ENCODE results near the gene CD300LD.

Gene CD300LD

DNA sequence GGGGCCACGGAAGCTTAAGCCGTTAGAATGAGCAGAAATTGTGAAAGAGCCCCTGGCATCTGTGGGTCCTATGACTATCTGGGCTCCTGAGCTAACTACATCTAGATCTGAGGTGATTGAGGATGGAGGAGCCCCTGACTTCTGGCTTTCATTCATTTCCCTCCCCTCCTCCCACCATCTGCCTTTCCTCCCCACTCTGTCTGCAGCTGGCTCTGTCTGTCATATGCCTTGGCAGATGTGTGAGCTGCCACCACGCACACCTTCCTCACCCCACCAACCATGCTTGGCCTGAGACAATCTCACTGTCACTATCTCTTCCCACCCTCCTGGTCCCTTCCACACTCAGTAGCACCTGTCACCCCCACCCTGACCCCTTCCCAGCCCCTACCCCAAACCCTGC is 26.4 kb upstream of the CD300LD start:
- TF ChIP-seq GATA3 (IDR thresholded peaks at IDR 0.05; ENCODE audit: low read depth, low read length) (no peak), GATA2 (IDR thresholded peaks at IDR 0.05; ENCODE audit: low read depth, low read length) (no peak)

DNA sequence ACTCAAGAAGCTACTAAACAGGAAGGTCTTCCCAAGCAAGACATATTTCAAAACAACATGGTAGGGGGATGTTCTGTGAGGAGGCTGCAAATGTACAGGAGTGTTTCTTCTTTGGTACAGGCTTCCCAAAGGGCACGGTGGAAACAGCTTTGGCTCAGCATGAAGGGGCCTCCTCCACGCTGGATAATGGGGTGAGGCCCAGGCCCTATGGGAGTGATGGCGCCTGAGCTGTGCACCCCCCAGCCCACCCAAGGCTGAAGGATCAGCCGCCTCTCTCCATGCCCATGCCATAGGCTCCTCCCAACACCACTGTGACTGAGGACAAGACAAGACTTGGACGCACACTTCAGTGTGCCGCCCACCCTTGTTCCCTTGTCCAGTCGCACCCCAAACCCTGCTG is 24.6 kb upstream of the CD300LD start:
- no peak for TF ChIP-seq GATA2 (IDR thresholded peaks at IDR 0.05; ENCODE audit: low read depth, low read length)
- no peak for TF ChIP-seq GATA3 (IDR thresholded peaks at IDR 0.05; ENCODE audit: low read depth, low read length)

DNA sequence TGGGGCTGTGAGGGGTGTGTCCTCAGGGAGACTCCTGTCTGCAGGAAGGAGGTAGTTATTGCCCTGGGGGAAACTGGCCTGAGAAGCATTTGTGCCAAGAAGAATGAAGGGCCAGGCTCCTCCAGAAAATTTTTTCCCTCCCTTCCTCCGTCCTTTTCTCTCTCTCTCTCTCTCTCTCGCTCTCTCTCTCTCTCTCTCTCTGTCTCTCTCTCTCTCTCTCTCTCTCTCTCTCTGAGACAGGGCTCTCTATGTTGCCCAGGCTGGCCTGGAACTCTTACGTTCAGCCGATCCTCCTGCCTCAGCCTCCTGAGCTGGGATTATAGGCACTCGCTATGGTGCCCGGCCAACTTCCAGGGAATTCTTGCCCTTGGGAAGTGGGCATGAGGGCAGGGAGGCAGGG is 20.0 kb upstream of the CD300LD start:
- TF ChIP-seq GATA3 (IDR thresholded peaks at IDR 0.05; ENCODE audit: low read depth, low read length) (no peak), GATA2 (IDR thresholded peaks at IDR 0.05; ENCODE audit: low read depth, low read length) (no peak)

DNA sequence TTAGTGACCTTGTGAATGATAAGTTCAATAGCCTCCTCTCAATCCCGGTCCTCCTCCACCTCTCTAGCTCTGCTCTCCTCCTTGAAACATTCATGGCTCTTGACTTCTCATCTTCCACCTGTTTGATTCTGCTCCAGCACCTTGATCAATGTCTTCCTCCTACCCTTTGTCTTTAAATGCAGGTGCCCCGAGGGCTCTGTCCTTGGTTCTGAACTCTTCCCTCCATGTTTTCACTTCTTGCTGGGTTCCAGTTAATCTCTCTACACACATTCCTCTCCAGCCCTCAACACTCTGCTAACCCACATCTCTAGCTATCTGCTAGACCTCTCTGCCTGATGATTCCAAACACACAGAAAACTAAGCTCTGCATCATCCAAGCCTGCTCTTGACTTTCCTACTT is 18.0 kb upstream of the CD300LD start:
- TF ChIP-seq GATA3 (IDR thresholded peaks at IDR 0.05; ENCODE audit: low read depth, low read length) (no peak), GATA2 (IDR thresholded peaks at IDR 0.05; ENCODE audit: low read depth, low read length) (no peak)

DNA sequence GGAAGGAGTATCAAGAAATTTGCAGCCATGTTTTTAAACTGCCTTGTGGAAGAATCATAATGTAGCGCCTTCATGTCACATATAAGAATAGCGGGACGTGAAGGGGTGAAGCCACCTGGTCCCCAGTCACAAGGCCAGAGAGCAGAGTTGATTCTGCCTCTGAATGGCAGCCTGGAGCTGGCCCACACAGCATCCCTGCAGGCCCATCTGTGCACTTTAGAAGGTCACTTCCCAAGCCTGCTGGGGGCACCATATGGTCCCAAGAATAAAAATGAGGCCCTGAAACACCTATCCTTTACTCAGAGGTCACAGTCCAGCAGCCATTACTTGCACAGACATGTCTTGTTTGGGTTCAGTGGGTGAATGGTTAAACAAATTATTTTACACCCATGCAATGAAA is 16.4 kb upstream of the CD300LD start:
- TF ChIP-seq GATA3 (IDR thresholded peaks at IDR 0.05; ENCODE audit: low read depth, low read length), result no peak
- TF ChIP-seq GATA2 (IDR thresholded peaks at IDR 0.05; ENCODE audit: low read depth, low read length), result no peak

DNA sequence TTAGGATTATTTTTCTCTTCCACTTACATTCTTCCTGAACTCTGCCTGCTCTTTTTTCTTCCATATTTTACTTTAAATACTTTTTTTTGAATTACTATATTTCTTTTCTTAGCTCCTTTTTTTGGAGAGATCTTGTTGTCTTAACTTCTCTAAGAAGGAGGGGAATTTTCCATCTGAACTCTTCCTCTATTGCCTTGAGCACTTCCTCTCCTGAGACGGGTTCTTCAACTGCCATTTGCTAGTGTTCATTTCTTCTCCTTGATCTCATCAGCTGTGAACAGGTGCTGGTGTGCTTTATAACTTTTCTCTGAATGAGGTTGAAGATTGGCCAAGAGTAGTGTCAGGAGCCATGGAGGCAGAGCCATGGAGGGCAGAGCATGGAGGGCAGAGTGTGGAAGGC is 15.1 kb upstream of the CD300LD start:
- TF ChIP-seq GATA3 (IDR thresholded peaks at IDR 0.05; ENCODE audit: low read depth, low read length) (no peak), GATA2 (IDR thresholded peaks at IDR 0.05; ENCODE audit: low read depth, low read length) (no peak)

DNA sequence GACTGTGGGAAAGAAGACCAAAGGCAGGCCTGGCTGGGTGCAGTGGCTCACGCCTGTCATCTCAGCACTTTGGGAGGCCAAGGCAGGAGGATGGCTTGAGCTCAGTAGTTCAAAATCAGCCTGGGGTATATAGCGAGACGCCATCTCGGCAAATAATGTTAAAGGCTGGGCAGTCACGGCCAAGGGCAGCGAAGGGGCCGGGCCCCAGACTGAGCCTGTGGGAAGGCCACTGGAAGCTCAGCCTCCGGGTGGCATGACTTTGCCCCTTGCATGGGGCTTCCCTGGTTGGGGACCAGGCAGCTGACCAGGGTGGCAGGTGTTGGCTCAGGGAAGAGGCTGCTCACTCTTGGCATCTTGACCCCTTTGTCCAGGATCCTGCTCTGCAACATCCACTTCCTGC is 14.0 kb upstream of the CD300LD start:
- TF ChIP-seq GATA3 (IDR thresholded peaks at IDR 0.05; ENCODE audit: low read depth, low read length) (no peak), GATA2 (IDR thresholded peaks at IDR 0.05; ENCODE audit: low read depth, low read length) (no peak)

DNA sequence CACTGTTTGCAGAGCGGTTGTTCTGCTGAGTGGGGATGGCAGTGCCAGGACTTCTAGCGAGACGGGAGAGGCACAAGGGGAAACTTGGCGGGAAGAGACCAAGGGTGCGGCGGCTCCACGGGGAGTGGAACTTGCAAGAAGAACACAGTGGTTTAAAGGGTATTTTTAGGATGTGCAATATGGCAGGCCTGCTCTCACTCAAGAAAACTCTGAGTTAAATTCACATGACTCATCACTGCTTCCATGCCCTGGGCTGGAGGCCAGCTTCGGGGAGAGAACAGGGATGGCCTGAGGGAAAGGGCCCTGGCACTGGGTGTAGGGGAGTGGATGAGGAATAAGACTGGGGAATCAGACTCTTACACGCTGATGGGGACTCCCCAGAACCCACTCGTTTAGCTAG is 13.3 kb upstream of the CD300LD start:
- TF ChIP-seq GATA2 (IDR thresholded peaks at IDR 0.05; ENCODE audit: low read depth, low read length), result no peak
- TF ChIP-seq GATA3 (IDR thresholded peaks at IDR 0.05; ENCODE audit: low read depth, low read length), result no peak

DNA sequence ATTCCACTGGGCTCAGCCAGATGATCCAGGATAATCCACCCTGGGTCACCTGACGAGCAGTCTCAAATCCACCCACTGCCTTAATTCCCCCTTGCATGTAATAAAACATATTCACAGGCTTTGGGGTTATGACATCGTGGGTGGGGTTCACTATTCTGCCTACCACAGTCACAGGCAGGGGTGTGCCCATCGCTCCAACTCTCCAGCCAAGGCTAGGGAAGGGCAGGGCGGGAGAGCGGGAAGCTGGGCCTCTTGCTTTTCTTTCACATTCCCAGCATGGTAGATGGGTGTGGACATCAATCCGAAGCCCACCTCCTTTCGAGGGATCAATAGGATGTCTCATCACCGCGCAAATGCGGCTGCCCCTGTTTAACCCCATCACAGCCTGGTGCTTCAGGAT is 12.7 kb upstream of the CD300LD start:
- TF ChIP-seq GATA3 (IDR thresholded peaks at IDR 0.05; ENCODE audit: low read depth, low read length), result no peak
- no peak for TF ChIP-seq GATA2 (IDR thresholded peaks at IDR 0.05; ENCODE audit: low read depth, low read length)

DNA sequence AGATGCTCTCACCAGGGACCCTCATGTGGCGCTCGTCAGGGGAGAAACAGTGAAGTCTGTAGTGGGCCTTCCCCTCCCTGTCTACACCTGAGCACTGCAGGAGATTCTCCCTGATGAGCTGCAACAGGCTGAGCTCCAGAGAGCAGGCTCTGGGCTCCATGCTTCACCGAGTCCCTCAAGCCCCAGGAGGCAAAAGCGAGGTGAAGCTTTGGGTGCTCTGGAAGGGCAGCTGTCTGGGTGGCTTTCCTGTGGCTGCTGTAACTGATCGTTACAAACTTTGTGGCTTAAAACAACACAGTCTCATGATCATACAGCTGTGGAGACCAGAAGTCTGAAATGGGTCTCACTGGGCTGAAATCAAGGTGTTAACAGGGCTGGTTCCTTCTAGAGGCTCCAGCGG is 12.1 kb upstream of the CD300LD start:
- no peak for TF ChIP-seq GATA2 (IDR thresholded peaks at IDR 0.05; ENCODE audit: low read depth, low read length)
- TF ChIP-seq GATA3 (IDR thresholded peaks at IDR 0.05; ENCODE audit: low read depth, low read length), result no peak

DNA sequence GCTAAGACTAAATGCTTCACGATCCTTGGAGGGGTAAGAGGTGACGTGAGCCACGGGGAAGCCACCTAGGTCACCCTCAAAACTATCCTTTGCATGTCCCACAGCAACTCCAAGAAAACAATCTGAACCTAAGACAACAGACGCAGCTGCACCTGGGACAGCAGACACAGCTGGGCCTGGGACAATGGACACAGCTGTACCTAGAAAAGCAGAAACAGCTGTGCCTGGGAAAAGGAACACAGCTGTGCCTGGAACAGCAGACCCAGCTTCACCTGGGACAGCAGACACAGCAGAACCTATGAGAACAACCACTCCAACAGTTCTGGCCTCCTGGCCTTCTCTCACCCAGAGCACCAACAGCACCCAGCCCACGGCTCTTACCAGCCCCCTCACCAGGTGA is 11.7 kb upstream of the CD300LD start:
- TF ChIP-seq GATA2 (IDR thresholded peaks at IDR 0.05; ENCODE audit: low read depth, low read length), result no peak
- TF ChIP-seq GATA3 (IDR thresholded peaks at IDR 0.05; ENCODE audit: low read depth, low read length), result no peak

DNA sequence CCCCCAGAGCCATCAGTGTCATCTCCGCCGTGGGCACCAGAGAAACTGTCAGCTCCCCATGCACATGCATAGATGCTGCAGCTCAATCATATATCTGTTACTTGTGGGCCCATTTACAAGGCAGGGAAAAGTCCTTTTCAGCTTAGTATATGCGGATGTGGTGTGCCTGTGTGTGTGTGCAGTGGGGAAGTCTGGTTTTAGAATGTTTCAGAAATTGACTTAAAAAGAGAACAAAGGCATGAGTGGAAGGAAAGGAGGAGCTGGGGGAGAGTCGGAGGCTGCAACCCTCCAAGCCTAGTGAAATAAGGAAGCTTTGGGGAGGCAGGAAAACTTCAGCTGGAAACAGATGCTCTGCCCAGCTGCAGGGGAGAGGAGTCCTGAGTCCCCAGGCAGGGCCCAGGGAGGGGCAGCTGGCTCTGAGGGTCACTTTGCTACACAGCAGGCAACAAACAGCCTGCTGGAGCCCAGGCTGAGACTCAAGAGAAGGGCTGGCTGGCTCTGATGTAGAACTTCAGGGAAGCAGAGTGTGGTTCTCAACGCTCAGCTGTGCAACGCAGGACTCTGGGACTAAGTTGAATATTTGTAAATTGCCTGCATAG is 11.1 kb upstream of the CD300LD start:
- TF ChIP-seq GATA2 (IDR thresholded peaks at IDR 0.05; ENCODE audit: low read depth, low read length) (no peak), GATA3 (IDR thresholded peaks at IDR 0.05; ENCODE audit: low read depth, low read length) (no peak)

DNA sequence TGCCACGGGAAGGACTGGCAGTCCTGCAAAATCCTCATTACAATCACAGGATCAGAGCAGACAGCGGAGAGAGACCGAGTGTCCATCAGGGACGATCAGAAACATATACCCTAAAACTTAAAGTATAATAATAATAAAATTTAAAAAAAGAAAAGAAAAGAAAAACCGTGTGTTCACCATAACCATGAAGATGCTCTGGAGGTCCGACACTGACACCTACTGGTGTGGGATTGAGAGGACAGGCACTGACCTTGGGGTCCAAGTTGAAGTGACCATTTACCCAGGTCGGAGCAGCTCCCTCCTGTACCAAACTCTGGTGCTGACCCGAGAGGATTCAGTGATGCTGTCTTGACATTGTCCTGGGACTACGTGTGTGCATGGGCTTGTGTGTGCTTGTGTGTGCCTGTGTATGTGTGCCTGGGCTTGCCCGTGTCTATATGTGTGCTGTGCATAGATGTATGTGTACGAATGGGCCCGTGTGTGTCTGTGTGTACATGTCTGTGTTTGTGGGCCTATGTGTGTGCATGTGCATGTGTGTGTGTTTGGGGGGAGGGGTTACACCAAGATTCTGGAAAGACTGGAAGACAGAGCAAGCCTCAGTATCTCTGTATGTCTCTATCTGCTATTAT is 10.0 kb upstream of the CD300LD start:
- TF ChIP-seq GATA3 (IDR thresholded peaks at IDR 0.05; ENCODE audit: low read depth, low read length) (no peak), GATA2 (IDR thresholded peaks at IDR 0.05; ENCODE audit: low read depth, low read length) (no peak)

DNA sequence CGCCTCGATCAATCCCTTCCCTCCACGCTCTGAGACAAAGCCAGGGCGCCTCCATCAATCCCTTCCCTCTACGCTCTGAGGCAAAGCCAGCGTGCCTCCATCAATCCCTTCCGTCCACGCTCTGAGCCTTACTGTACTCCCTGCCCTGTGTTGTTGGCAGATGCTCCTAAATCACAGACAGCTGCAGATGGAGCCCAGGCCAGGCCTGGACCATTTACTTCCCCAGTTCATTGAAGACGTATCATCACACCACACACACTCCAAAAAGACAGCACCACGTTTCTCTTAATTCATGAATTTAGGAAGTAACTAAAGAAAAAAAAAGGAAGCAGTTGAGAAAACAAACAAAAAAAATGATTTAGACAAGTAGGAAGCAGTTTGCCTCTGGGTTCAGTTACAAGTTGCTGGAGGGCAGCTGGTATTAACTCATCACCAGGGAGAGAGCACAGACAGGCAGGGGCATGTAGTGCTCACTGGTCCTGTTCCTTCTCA is 7.4 kb upstream of the CD300LD start:
- TF ChIP-seq GATA2 (IDR thresholded peaks at IDR 0.05; ENCODE audit: low read depth, low read length) (no peak), GATA3 (IDR thresholded peaks at IDR 0.05; ENCODE audit: low read depth, low read length) (no peak)

DNA sequence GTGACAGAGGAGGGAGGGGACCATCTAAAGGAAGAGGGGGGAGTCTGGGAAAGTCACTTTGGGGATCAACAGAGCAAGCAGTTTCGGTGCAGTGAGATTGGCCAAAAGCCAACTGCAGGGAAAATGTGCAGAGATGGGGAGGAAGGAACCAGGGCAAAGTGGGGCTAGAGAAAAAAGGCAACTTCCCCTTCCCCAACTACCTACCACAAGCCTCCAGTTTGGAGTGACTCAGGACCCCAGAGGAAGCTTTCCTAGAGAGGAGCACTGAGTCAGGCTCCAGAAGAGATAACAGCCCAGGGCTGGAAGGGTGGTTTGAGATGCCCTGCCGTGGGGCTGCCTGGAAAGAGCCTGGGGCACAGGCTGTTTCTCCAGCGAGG is 6.9 kb upstream of the CD300LD start:
- TF ChIP-seq GATA3 (IDR thresholded peaks at IDR 0.05; ENCODE audit: low read depth, low read length), result no peak
- no peak for TF ChIP-seq GATA2 (IDR thresholded peaks at IDR 0.05; ENCODE audit: low read depth, low read length)

Data from SH-SY5Y (cell line).